Activated CD8-positive, alpha-beta T cell treated with anti-CD3 and anti-CD28 coated beads for 36 hours (primary cell): ENCODE data around the gene RNF167. TPM values are rescaled to one million over a fixed set of nuclear protein-coding genes. Genes with fewer than 3 reads are reported as not detected.

Experiments
- ATAC-seq: fragments of 200-7000 bp; cut with Tn5 transposase; one replicate; pipeline ENCODE4 v1.10.0; 2021; ENCODE audit warnings: mild to moderate bottlenecking, moderate library complexity
- CTCF ChIA-PET: fragments of 350-600 bp; sonication (Branson Sonifier 250); formaldehyde crosslinking; loops from one replicate; lab custom pipeline; 2021; ENCODE audit warnings: antibody characterized with exemption; lab: Charles Lee
- POLR2A ChIA-PET: fragments of 350-600 bp; sonication (Branson Sonifier 250); formaldehyde crosslinking; loops from one replicate; lab custom pipeline; 2021; ENCODE audit warnings: antibody characterized with exemption; lab: Charles Lee
- DNase-seq: peaks from one replicate; pipeline ENCODE4 v3.0.0-alpha.2; 2020
- H3K27ac Mint-ChIP-seq: one replicate; pipeline ENCODE4 v1.8.0; 2021; ENCODE audit warnings: mild to moderate bottlenecking, mixed read lengths
- H3K27me3 Mint-ChIP-seq: one replicate; pipeline ENCODE4 v1.8.0; 2021; ENCODE audit warnings: mixed read lengths
- H3K36me3 Mint-ChIP-seq: one replicate; pipeline ENCODE4 v1.8.0; 2021; ENCODE audit warnings: low read depth, mixed read lengths
- H3K4me1 Mint-ChIP-seq: one replicate; pipeline ENCODE4 v1.8.0; 2021; ENCODE audit warnings: low read depth, mixed read lengths
- H3K4me3 Mint-ChIP-seq: one replicate; pipeline ENCODE4 v1.8.0; 2021; ENCODE audit warnings: mild to moderate bottlenecking, moderate library complexity, mixed read lengths
- H3K9me3 Mint-ChIP-seq: one replicate; pipeline ENCODE4 v1.8.0; 2021; ENCODE audit warnings: mixed read lengths
- CTCF ChIP-seq: fragments of 200-600 bp; IDR thresholded peaks from one replicate; pipeline ENCODE4 v1.8.0; 2022; ENCODE audit warnings: antibody characterized with exemption, mild to moderate bottlenecking
- intact Hi-C: fragments of 100-400 bp; cut with micrococcal nuclease; formaldehyde crosslinking; loops from one replicate; pipeline ENCODE4 v1.10.0; 2022
- total RNA-seq, 2 experiments: library from RNA; stranded (reverse); gene quantifications; one replicate each; pipeline ENCODE4 v1.2.3, GENCODE V29; 2021

RNF167 gene
- total RNA-seq, 2 experiments from 2014 or later: 144 to 152 TPM

DNA sequence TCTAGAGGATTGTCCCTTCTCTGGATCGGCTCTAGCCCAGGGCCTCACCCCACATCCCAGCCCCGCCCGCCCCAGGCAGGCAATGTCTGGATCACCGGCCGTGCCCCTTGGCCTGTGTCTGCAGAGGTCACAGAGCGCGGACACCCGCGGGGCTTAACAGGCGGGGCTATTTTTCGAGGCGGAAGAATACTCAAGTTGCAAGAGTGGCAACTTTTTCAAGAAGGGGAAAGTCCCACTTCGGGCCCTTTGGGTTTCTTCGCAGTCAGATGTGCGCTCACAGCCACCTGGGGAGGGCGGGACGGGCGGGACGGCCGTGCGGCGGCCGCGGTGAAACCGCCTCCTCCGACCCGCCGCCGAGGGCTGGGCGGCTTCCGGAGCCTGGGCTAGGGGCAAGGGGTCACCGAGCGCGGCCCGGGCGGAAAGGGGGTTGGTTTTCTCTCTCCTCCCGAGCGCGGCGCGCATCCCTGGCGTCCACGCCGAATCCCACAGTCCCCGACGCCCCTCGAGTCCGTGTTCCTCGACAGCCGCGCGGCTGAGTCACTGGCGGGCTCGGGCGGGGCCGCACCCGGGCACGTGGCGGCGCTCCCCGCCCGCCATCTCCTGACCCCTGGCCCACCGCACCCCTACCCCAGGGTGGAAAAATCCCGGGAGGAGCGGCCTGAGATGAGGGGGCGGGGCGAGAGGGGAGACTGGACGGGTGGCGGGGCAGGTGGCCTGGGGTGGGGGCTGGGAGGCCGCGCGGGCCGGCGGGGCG, 9.4 kb downstream of the RNF167 start:
- DNase-seq (peak; percentile 84), ATAC-seq (peak; percentile 21)
- no peak for TF ChIP-seq CTCF
- H3K4me1 Mint-ChIP-seq: peaks cover 26% of the 10 kb centered on the region
- ChIA-PET POLR2A (interaction anchor here (0.9 to 20.8 kb wide), 12 partner anchors 9 to 162 kb away, joined by 3 to 627 read pairs (median 5); partner anchors contain the start of genes C17orf107, CAMTA2, INCA1 and KIF1C), CTCF (interaction anchor here (1.0 to 1.4 kb wide), 3 partner anchors 9 to 17 kb away, joined by 3 to 5 read pairs (median 3); partner anchors contain the start of genes RNF167, SLC25A11 and SPAG7)
- H3K9me3 Mint-ChIP-seq: no peaks in the 10 kb centered on the region
- intact Hi-C loops: no loop called here
- H3K27me3 Mint-ChIP-seq: no peaks in the 10 kb centered on the region
- H3K27ac Mint-ChIP-seq: peak overlapping the region; percentile 99
- peak overlapping the region; percentile 97 for H3K4me3 Mint-ChIP-seq
- H3K36me3 Mint-ChIP-seq: peaks cover 36% of the 10 kb centered on the region

DNA sequence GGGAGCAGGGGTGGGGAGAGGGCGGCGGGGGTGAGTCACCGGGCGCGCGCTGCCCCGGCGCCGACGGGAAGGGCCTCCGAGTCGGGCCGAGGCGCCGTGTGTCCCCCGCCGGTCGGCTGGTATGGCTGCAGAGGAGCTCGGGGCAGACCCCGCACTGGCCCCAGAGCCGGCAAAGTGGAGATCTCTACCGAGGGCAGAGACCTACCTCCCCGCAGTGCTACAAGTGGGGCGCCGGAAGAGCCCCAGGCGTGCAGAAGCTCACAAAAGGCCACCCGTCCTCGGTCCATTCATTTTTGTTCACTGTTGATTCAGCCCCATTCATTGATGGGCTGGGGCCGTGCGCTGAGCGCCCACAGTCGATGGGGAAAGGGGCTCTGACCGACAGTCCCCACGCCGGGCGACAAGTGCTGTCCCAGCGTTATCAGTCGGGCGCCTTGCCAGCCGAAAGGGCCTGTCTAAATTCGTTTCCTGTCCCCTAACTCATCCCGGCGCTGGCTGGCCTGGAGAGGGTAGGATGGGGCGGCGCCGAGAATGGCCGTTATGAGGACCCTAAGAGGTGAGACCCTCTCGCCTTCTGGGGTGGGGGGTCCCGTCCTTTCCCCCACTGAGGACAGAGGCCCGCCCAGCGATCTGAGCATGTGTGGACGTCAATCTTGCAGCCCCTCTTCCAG, 10.1 kb downstream of the RNF167 start:
- H3K4me3 Mint-ChIP-seq: peak overlapping the region; percentile 97
- CTCF ChIA-PET: interaction anchor here (1.0 to 1.5 kb wide), 3 partner anchors 12 to 41 kb away, joined by 3 to 5 read pairs (median 4); partner anchors contain the start of gene SPAG7
- no peak for TF ChIP-seq CTCF
- DNase-seq (peak; percentile 62), ATAC-seq (peak; percentile 14)
- H3K27me3 Mint-ChIP-seq: no peaks in the 10 kb centered on the region
- H3K4me1 Mint-ChIP-seq: peaks cover 19% of the 10 kb centered on the region
- H3K36me3 Mint-ChIP-seq: peaks cover 29% of the 10 kb centered on the region
- H3K9me3 Mint-ChIP-seq: no peaks in the 10 kb centered on the region
- POLR2A ChIA-PET: interaction anchor here (0.9 to 20.8 kb wide), 7 partner anchors 10 to 130 kb away, joined by 3 to 627 read pairs (median 5); partner anchors contain the start of genes INCA1, KIF1C, RNF167 and SLC25A11
- intact Hi-C loops: no loop called here
- H3K27ac Mint-ChIP-seq: peak overlapping the region; percentile 97

GRCh38 chr17:4950746-4951204, 10.7 kb downstream of the RNF167 start, which contains the start of gene ENO3:
TSS of gene ENO3 (plus strand) at chr17:4951119. CDS start at chr17:4951830, 711 bp downstream.
- TF ChIP-seq CTCF: no peak
- CTCF ChIA-PET: interaction anchor here (0.7 to 1.5 kb wide), 4 partner anchors 11 to 42 kb away, joined by 3 to 5 read pairs (median 4); partner anchors contain the start of gene SPAG7
- intact Hi-C loops: no loop called here
- peak within 1 kb of the TSS; percentile 97 for H3K27ac Mint-ChIP-seq
- POLR2A ChIA-PET: interaction anchor here (1.0 to 20.8 kb wide), 8 partner anchors 8 to 129 kb away, joined by 3 to 627 read pairs (median 8); partner anchors contain the start of genes INCA1, KIF1C, RNF167 and SLC25A11
- no peaks in the 10 kb centered on the region for H3K27me3 Mint-ChIP-seq
- no peaks in the 10 kb centered on the region for H3K9me3 Mint-ChIP-seq
- peaks cover 13% of the 10 kb centered on the region for H3K4me1 Mint-ChIP-seq
- no peak for DNase-seq
- no peak for ATAC-seq
- peak within 1 kb of the TSS; percentile 97 for H3K4me3 Mint-ChIP-seq
- H3K36me3 Mint-ChIP-seq: peaks cover 23% of the 10 kb centered on the region

DNA sequence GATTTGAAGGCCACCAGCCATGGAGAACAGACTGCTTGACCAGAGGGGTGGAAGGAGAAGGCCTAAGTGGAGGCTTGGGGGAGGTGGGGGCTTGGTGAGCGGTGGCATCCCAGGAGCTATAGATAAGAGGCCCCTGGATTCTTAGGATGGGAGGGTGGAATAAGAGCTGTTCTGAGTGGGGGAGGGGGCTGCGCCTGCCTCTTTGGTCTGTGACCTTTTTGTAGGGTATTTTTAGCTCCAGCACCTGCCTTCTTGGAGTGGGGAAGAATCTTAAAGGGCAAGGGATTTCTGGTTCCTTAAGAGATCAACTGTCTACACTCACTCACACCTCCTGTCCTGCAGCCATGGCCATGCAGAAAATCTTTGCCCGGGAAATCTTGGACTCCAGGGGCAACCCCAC, 11.4 kb downstream of the RNF167 start:
- H3K9me3 Mint-ChIP-seq: no peaks in the 10 kb centered on the region
- no peak for TF ChIP-seq CTCF
- H3K27ac Mint-ChIP-seq: peak overlapping the region; percentile 97
- peaks cover 18% of the 10 kb centered on the region for H3K4me1 Mint-ChIP-seq
- H3K4me3 Mint-ChIP-seq: peak overlapping the region; percentile 97
- no peak for ATAC-seq
- no peaks in the 10 kb centered on the region for H3K27me3 Mint-ChIP-seq
- no peak for DNase-seq
- H3K36me3 Mint-ChIP-seq: peaks cover 16% of the 10 kb centered on the region
- CTCF ChIA-PET: interaction anchor here (0.7 to 2.5 kb wide), 3 partner anchors 16 to 42 kb away, joined by 3 to 9 read pairs (median 4); partner anchors contain the start of gene SPAG7
- POLR2A ChIA-PET: interaction anchor here (1.5 to 20.8 kb wide), 5 partner anchors 9 to 43 kb away, joined by 3 to 627 read pairs (median 11); partner anchors contain the start of genes RNF167, SLC25A11 and SPAG7
- intact Hi-C loops: no loop called here
